HepG2 (cell line): Measurements from ENCODE around the gene U2AF1.
"Not testable (repeated sequence)": the region's sequence is repeated elsewhere in the genome, so short reads cannot be mapped to it uniquely, and the experiment has no call there.

ENCODE experiments used
- GFI1 ChIP-seq: sonication (generic); formaldehyde crosslinking; IDR thresholded peaks from 2 replicates; pipeline ENCODE4 v1.5.0; 2020; ENCODE audit warnings: missing genetic modification reagents, mild to moderate bottlenecking, borderline replicate concordance
- SETDB1 ChIP-seq: sonication (generic); formaldehyde crosslinking; IDR thresholded peaks from 2 replicates; pipeline ENCODE4 v1.5.1; 2020; ENCODE audit warnings: missing genetic modification reagents, mild to moderate bottlenecking, borderline replicate concordance
- TCF12 ChIP-seq, 2 experiments: fragments of 450-650 bp in 1 of 2; sonication (generic) in 1 of 2; formaldehyde crosslinking in 1 of 2; IDR thresholded peaks; 2 replicates each; pipeline versions ENCODE4 v1.6.1 to v1.8.0; 2017 to 2022; ENCODE audit warnings: antibody characterized with exemption in 1 of 2, mild to moderate bottlenecking in 1 of 2, missing genetic modification reagents in 1 of 2, moderate library complexity in 1 of 2
- YY1 ChIP-seq: IDR thresholded peaks from 2 replicates; pipeline ENCODE4 v1.6.1; 2011; ENCODE audit warnings: low read length, low read depth, moderate library complexity, mild to moderate bottlenecking; ENCODE audit not compliant: insufficient read depth, insufficient replicate concordance
- TF ChIP-seq, protein P1 (sequence below): sonication (generic); formaldehyde crosslinking; IDR thresholded peaks from 2 replicates; pipeline ENCODE4 v1.5.0; 2020; ENCODE audit warnings: mild to moderate bottlenecking, missing genetic modification reagents, moderate library complexity
- TF ChIP-seq, protein P2 (sequence below): sonication (generic); formaldehyde crosslinking; IDR thresholded peaks from 2 replicates; pipeline ENCODE4 v1.4.0; 2020; ENCODE audit warnings: mild to moderate bottlenecking, missing genetic modification reagents

DNA sequence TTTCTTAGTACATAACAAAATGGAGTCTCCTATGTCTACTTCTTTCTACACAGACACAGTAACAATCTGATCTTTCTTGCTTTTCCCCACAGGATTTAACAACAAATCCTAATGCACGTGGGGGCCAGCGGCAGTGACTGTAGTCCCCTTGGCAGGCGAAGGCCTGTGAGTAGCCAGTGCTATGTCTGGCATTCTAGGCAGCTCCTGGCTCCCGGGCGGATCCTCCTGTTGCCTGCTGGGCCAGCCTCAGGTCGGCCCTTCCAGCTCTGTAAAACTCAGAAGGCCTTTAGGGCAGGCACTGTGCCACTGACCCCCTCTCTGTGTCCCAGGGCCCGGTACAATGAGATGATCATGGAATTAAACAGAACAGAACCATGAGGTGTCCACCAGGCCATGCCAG is 40.6 kb upstream of the U2AF1 start:
- TF ChIP-seq TCF12 (IDR thresholded peaks at IDR 0.05); TCF12 (CRISPR knock-in tag; IDR thresholded peaks at IDR 0.05); SETDB1 (CRISPR knock-in tag); YY1; GFI1 (CRISPR knock-in tag): not testable (repeated sequence)
- TF ChIP-seq, protein P1, sequence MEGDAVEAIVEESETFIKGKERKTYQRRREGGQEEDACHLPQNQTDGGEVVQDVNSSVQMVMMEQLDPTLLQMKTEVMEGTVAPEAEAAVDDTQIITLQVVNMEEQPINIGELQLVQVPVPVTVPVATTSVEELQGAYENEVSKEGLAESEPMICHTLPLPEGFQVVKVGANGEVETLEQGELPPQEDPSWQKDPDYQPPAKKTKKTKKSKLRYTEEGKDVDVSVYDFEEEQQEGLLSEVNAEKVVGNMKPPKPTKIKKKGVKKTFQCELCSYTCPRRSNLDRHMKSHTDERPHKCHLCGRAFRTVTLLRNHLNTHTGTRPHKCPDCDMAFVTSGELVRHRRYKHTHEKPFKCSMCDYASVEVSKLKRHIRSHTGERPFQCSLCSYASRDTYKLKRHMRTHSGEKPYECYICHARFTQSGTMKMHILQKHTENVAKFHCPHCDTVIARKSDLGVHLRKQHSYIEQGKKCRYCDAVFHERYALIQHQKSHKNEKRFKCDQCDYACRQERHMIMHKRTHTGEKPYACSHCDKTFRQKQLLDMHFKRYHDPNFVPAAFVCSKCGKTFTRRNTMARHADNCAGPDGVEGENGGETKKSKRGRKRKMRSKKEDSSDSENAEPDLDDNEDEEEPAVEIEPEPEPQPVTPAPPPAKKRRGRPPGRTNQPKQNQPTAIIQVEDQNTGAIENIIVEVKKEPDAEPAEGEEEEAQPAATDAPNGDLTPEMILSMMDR: not testable (repeated sequence)
- TF ChIP-seq, protein P2, sequence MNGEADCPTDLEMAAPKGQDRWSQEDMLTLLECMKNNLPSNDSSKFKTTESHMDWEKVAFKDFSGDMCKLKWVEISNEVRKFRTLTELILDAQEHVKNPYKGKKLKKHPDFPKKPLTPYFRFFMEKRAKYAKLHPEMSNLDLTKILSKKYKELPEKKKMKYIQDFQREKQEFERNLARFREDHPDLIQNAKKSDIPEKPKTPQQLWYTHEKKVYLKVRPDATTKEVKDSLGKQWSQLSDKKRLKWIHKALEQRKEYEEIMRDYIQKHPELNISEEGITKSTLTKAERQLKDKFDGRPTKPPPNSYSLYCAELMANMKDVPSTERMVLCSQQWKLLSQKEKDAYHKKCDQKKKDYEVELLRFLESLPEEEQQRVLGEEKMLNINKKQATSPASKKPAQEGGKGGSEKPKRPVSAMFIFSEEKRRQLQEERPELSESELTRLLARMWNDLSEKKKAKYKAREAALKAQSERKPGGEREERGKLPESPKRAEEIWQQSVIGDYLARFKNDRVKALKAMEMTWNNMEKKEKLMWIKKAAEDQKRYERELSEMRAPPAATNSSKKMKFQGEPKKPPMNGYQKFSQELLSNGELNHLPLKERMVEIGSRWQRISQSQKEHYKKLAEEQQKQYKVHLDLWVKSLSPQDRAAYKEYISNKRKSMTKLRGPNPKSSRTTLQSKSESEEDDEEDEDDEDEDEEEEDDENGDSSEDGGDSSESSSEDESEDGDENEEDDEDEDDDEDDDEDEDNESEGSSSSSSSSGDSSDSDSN (CRISPR knock-in tag): not testable (repeated sequence)
